ENCODE measurements around the gene CHRND.
A peak's percentile ranks its signal among the peaks of the same experiment; 100 is the strongest.

The CHRND gene

GRCh38 chr2:232488097-232488711 is 37.8 kb upstream of the CHRND start:
- H3K9me3 ChIP-seq (ENCODE audit: control insufficient read depth, insufficient read depth, low read depth, low read length), result no peaks in the 10 kb centered on the region
- CTCF ChIA-PET, result interaction anchor here (0.7 to 1.1 kb wide), 3 partner anchors 22 to 49 kb away, joined by 3 read pairs; no protein-coding TSS in a partner anchor
- TF ChIP-seq, protein P1, sequence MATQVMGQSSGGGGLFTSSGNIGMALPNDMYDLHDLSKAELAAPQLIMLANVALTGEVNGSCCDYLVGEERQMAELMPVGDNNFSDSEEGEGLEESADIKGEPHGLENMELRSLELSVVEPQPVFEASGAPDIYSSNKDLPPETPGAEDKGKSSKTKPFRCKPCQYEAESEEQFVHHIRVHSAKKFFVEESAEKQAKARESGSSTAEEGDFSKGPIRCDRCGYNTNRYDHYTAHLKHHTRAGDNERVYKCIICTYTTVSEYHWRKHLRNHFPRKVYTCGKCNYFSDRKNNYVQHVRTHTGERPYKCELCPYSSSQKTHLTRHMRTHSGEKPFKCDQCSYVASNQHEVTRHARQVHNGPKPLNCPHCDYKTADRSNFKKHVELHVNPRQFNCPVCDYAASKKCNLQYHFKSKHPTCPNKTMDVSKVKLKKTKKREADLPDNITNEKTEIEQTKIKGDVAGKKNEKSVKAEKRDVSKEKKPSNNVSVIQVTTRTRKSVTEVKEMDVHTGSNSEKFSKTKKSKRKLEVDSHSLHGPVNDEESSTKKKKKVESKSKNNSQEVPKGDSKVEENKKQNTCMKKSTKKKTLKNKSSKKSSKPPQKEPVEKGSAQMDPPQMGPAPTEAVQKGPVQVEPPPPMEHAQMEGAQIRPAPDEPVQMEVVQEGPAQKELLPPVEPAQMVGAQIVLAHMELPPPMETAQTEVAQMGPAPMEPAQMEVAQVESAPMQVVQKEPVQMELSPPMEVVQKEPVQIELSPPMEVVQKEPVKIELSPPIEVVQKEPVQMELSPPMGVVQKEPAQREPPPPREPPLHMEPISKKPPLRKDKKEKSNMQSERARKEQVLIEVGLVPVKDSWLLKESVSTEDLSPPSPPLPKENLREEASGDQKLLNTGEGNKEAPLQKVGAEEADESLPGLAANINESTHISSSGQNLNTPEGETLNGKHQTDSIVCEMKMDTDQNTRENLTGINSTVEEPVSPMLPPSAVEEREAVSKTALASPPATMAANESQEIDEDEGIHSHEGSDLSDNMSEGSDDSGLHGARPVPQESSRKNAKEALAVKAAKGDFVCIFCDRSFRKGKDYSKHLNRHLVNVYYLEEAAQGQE (tag by site-specific recombination; IDR thresholded peaks at IDR 0.05), result no peak
- no peak for TF ChIP-seq ZNF510 (tag by site-specific recombination; IDR thresholded peaks at IDR 0.05; ENCODE audit: insufficient replicate concordance)
- TF ChIP-seq, protein P2, sequence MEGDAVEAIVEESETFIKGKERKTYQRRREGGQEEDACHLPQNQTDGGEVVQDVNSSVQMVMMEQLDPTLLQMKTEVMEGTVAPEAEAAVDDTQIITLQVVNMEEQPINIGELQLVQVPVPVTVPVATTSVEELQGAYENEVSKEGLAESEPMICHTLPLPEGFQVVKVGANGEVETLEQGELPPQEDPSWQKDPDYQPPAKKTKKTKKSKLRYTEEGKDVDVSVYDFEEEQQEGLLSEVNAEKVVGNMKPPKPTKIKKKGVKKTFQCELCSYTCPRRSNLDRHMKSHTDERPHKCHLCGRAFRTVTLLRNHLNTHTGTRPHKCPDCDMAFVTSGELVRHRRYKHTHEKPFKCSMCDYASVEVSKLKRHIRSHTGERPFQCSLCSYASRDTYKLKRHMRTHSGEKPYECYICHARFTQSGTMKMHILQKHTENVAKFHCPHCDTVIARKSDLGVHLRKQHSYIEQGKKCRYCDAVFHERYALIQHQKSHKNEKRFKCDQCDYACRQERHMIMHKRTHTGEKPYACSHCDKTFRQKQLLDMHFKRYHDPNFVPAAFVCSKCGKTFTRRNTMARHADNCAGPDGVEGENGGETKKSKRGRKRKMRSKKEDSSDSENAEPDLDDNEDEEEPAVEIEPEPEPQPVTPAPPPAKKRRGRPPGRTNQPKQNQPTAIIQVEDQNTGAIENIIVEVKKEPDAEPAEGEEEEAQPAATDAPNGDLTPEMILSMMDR (tag by site-specific recombination; IDR thresholded peaks at IDR 0.05), result 0 out of 2 replicates have a peak, but pooled peaks have one; percentile 21
- H3K4me1 ChIP-seq (ENCODE audit: control insufficient read depth, insufficient read depth, low read length), result no peaks in the 10 kb centered on the region
- POLR2A ChIA-PET, result no interaction called here
- no peak overlapping the region for H3K4me3 ChIP-seq (ENCODE audit: low read depth, low read length)
- peaks cover 0 to 4% of the 10 kb centered on the region in 2 experiments; a peak in 1 of 3 replicates for H3K36me3 ChIP-seq (ENCODE audit: control insufficient read depth in 2 of 2, insufficient read depth in 1 of 2, low read length in 2 of 2)
- no peak overlapping the region for H3K27ac ChIP-seq (ENCODE audit: extremely low read depth, low read depth, low read length)

GRCh38 chr2:232488721-232489300 is 37.1 kb upstream of the CHRND start:
- ChIA-PET POLR2A (no interaction called here), CTCF (interaction anchor here (0.7 to 1.3 kb wide), 3 partner anchors 23 to 49 kb away, joined by 3 read pairs; no protein-coding TSS in a partner anchor)
- Histone ChIP-seq H3K4me1 (ENCODE audit: control insufficient read depth, insufficient read depth, low read length) (no peaks in the 10 kb centered on the region), H3K36me3 (ENCODE audit: control insufficient read depth in 2 of 2, insufficient read depth in 1 of 2, low read length in 2 of 2) (peaks cover 0 to 3% of the 10 kb centered on the region in 2 experiments; a peak in 1 of 3 replicates), H3K4me3 (ENCODE audit: low read depth, low read length) (no peak overlapping the region), H3K27ac (ENCODE audit: extremely low read depth, low read depth, low read length) (no peak overlapping the region), H3K9me3 (ENCODE audit: control insufficient read depth, insufficient read depth, low read depth, low read length) (no peaks in the 10 kb centered on the region)
- TF ChIP-seq ZNF112 (tag by site-specific recombination; IDR thresholded peaks at IDR 0.05) (no peak), ZNF311 (tag by site-specific recombination; IDR thresholded peaks at IDR 0.05; ENCODE audit: borderline replicate concordance) (no peak), ZNF555 (tag by site-specific recombination; conservative IDR thresholded peaks at IDR 0.05) (no peak), ZFP69B (tag by site-specific recombination; IDR thresholded peaks at IDR 0.05) (no peak)
- TF ChIP-seq, protein P3, sequence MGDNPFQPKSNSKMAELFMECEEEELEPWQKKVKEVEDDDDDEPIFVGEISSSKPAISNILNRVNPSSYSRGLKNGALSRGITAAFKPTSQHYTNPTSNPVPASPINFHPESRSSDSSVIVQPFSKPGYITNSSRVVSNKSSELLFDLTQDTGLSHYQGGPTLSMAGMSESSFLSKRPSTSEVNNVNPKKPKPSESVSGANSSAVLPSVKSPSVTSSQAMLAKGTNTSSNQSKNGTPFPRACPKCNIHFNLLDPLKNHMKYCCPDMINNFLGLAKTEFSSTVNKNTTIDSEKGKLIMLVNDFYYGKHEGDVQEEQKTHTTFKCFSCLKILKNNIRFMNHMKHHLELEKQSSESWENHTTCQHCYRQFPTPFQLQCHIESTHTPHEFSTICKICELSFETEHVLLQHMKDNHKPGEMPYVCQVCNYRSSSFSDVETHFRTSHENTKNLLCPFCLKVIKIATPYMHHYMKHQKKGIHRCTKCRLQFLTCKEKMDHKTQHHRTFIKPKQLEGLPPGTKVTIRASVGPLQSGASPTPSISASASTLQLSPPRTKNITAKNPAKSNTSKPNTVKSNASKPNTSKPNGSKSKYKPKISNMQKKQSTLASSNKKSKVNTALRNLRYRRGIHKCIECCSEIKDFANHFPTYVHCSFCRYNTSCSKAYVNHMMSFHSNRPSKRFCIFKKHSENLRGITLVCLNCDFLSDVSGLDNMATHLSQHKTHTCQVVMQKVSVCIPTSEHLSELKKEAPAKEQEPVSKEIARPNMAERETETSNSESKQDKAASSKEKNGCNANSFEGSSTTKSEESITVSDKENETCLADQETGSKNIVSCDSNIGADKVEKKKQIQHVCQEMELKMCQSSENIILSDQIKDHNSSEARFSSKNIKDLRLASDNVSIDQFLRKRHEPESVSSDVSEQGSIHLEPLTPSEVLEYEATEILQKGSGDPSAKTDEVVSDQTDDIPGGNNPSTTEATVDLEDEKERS (tag by site-specific recombination; IDR thresholded peaks at IDR 0.05), result no peak
- TF ChIP-seq, protein P4, sequence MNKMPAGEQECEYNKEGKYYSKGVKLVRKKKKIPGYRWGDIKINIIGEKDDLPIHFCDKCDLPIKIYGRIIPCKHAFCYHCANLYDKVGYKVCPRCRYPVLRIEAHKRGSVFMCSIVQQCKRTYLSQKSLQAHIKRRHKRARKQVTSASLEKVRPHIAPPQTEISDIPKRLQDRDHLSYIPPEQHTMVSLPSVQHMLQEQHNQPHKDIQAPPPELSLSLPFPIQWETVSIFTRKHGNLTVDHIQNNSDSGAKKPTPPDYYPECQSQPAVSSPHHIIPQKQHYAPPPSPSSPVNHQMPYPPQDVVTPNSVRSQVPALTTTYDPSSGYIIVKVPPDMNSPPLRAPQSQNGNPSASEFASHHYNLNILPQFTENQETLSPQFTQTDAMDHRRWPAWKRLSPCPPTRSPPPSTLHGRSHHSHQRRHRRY (tag by site-specific recombination; IDR thresholded peaks at IDR 0.05), result no peak
